T-helper 1 cell treated with Interleukin-12 subunit alpha and Interleukin-12 subunit beta and Interleukin-4 antibody, amounts not matched to agents 30 μg/mL and 1 μg/mL, for 36 hours (primary cell): ENCODE measurements around the gene IFITM2.
A peak's percentile ranks its signal among the peaks of the same experiment; 100 is the strongest.
"Not testable (repeated sequence)": the region's sequence is repeated elsewhere in the genome, so short reads cannot be mapped to it uniquely, and the experiment has no call there.

Source experiments
- H3K27ac Mint-ChIP-seq: one replicate; pipeline ENCODE4 v1.8.0; 2021; ENCODE audit warnings: mild to moderate bottlenecking, mixed read lengths
- H3K27me3 Mint-ChIP-seq: one replicate; pipeline ENCODE4 v1.8.0; 2021; ENCODE audit warnings: low read depth, mixed read lengths
- H3K36me3 Mint-ChIP-seq: one replicate; pipeline ENCODE4 v1.8.0; 2021; ENCODE audit warnings: low read depth, mixed read lengths
- H3K4me1 Mint-ChIP-seq: one replicate; pipeline ENCODE4 v1.8.0; 2021; ENCODE audit warnings: low read depth, mixed read lengths
- H3K4me3 Mint-ChIP-seq: one replicate; pipeline ENCODE4 v1.8.0; 2021; ENCODE audit warnings: mild to moderate bottlenecking, moderate library complexity, mixed read lengths
- H3K9me3 Mint-ChIP-seq: one replicate; pipeline ENCODE4 v1.8.0; 2021; ENCODE audit warnings: mixed read lengths

IFITM2 gene

DNA sequence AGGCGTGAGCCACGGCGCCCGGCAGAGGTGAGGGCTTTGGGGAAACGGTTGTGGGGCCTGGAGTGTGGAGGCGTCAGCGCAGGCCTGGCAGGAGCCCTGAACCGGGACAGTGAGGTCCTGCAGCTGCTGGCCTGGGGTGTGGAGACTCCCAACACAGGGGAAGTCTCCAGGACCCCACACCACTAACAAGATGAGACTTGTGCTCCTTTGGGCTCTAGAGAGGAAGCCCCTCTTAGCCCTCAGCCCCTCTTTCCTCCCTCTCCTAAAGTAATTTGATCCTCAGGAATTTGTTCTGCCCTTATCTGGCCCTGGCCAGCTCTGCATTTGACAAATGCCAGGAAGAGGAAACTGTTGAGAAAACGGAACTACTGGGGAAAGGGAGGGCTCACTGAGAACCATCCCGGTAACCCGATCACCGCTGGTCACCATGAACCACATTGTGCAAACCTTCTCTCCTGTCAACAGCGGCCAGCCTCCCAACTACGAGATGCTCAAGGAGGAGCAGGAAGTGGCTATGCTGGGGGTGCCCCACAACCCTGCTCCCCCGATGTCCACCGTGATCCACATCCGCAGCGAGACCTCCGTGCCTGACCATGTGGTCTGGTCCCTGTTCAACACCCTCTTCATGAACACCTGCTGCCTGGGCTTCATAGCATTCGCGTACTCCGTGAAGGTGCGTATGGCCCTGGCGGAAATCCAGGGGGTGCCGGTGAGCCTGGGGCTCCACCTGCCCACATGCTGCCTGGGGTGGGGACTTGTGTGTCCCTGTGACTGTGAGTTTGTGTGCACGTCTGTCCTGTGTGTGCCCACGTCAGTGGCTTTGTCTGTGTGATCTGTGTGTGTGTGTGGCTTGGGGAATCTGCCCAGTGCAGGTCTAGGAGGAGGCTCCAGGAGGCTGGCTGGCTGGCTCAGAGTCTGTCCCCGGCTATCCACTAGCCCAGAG, at the start of gene IFITM2:
Gene IFITM2, plus strand, starts transcription at position 51 of the 943 bp plus-strand sequence. Its CDS starts 377 bp downstream, at position 428.
- H3K4me1 Mint-ChIP-seq = peaks cover 37% of the 10 kb centered on the region
- H3K9me3 Mint-ChIP-seq, H3K27me3 Mint-ChIP-seq: not testable (repeated sequence)
- peak within 1 kb of the TSS; percentile 83 for H3K27ac Mint-ChIP-seq
- peaks cover 18% of the 10 kb centered on the region for H3K36me3 Mint-ChIP-seq
- peak within 1 kb of the TSS; percentile 88 for H3K4me3 Mint-ChIP-seq

DNA sequence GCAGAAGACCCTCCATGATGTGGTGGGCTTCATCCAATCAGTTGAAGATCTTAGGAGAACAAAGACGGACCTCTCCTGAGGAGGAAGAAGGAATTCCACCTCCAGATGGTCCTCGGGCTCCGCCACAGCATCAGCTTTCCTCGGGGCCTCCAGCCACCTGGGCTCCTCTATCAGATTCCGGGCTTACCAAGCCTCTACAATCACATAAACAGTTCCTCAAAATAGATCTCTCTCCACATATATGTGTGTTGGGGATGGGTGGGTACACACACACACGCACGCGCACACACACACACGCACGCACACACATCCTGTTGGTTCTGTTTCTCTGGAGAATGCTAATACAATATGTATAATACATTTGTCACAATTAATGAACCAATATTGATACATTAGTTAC, 48.2 kb upstream of the IFITM2 start:
- H3K4me3 Mint-ChIP-seq = no peak overlapping the region
- peaks cover 2% of the 10 kb centered on the region for H3K9me3 Mint-ChIP-seq
- H3K27me3 Mint-ChIP-seq = peaks cover 8% of the 10 kb centered on the region
- no peaks in the 10 kb centered on the region for H3K36me3 Mint-ChIP-seq
- peaks cover 2% of the 10 kb centered on the region for H3K4me1 Mint-ChIP-seq
- H3K27ac Mint-ChIP-seq = no peak overlapping the region

DNA sequence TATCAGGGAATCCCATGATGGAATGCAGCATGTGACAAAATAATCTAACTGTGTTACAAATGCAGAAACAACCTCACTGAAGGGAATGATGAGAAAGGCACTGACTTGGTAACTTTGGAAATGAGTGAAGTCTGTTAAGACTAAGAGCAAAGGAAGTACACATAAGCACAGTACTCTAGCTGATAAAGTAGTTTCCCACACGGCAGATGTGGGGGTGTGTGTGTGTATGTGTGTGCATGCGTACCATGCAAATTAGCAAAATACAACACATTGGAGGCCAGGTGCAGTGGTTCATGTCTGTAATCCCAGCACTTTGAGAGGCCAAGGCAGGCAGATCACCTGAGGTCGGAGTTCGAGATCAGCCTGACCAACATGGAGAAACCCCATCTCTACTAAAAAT, 46.0 kb upstream of the IFITM2 start:
- H3K36me3 Mint-ChIP-seq = no peaks in the 10 kb centered on the region
- H3K4me1 Mint-ChIP-seq = peaks cover 2% of the 10 kb centered on the region
- H3K9me3 Mint-ChIP-seq = peaks cover 2% of the 10 kb centered on the region
- no peak overlapping the region for H3K4me3 Mint-ChIP-seq
- H3K27ac Mint-ChIP-seq = no peak overlapping the region
- H3K27me3 Mint-ChIP-seq = peaks cover 8% of the 10 kb centered on the region

DNA sequence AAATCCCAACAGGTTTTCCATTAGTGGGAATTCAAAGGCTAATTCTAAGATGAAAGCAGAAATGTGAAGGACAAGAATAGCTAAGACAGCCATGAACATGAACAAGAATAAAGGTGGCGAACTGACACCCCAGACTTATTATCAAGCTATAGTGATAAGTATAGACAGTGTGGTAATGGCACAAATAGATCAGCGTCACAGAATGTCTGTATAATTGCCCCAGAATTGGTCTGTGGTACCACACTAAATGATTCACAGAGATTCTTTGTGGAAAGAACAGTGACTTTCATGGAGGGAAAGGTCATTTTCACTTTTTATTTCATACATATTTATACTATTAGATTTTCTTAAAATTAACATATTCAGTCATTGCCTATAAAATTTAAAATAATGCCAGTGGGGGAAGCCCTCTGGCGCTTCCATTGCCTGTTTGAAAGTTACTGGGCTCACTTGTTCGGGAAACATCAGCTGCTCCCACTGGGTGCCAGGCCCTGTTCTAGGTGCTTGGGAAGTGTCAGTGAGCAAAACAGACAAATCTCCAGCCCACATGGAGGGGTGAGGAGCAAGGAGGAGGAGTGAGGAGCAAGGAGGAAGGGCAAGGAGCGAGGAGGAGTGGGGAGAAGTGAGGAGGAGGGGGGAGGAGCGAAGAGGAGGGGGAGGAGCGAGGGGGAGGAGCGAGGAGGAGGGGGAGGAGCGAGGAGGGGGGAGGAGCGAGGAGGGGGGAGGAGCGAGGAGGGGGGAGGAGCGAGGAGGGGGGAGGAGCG, 40.8 kb upstream of the IFITM2 start:
- no peaks in the 10 kb centered on the region for H3K27me3 Mint-ChIP-seq
- peak overlapping the region; percentile 82 for H3K4me3 Mint-ChIP-seq
- peaks cover 30% of the 10 kb centered on the region for H3K4me1 Mint-ChIP-seq
- peak overlapping the region; percentile 84 for H3K27ac Mint-ChIP-seq
- peaks cover 4% of the 10 kb centered on the region for H3K36me3 Mint-ChIP-seq
- H3K9me3 Mint-ChIP-seq = peaks cover 2% of the 10 kb centered on the region

DNA sequence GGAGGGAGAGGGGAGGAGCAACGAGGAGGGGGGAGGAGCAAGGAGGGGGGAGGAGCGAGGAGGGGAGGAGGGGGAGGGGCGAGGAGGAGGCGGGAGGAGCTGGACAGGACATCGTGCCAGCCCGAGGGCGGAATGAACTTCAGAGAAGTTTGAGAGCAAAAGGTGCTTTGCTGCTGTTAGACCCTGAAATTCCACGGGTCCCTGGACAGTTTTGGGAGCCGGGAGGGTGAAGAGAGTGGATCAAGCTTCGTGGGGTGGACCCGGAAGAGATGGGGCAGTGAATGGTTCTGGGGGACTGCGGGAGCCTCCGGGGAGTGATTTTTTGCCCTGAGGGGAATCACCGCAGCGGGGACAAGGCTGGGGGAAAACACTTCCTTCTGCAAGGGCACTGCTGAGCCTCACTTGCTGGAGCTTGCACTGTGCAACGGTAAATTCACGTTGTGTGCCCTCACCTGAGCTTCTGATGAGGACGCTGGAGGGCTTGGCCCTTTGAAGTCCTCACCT, 40.1 kb upstream of the IFITM2 start:
- Mint-ChIP-seq H3K9me3 (no peaks in the 10 kb centered on the region), H3K27me3 (no peaks in the 10 kb centered on the region), H3K36me3 (peaks cover 5% of the 10 kb centered on the region), H3K4me3 (peak overlapping the region; percentile 95), H3K4me1 (peaks cover 28% of the 10 kb centered on the region), H3K27ac (peak overlapping the region; percentile 100)

DNA sequence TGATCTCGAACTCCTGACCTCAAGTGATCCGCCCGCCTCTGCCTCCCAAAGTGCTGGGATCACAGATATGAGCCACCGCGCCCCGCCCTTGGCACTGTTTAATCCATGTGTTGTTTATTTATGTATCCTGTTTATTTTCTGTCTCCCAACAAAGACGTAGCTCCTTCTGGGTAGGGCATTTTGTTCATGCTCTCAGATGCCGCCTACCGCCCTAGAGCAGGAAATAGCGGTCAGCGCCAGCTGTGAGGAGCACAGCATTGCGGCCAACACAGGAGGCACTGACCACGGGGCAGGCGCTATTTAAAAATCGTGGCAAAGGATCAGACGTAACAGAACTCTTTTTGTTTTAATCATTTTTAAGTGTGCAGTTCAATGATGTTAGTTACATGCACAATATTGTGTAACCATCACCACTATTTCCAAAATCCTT, 38.9 kb upstream of the IFITM2 start:
- H3K4me3 Mint-ChIP-seq = peak overlapping the region; percentile 95
- peaks cover 28% of the 10 kb centered on the region for H3K4me1 Mint-ChIP-seq
- not testable (repeated sequence) for H3K36me3 Mint-ChIP-seq, H3K27me3 Mint-ChIP-seq, H3K9me3 Mint-ChIP-seq
- H3K27ac Mint-ChIP-seq = peak overlapping the region; percentile 100

DNA sequence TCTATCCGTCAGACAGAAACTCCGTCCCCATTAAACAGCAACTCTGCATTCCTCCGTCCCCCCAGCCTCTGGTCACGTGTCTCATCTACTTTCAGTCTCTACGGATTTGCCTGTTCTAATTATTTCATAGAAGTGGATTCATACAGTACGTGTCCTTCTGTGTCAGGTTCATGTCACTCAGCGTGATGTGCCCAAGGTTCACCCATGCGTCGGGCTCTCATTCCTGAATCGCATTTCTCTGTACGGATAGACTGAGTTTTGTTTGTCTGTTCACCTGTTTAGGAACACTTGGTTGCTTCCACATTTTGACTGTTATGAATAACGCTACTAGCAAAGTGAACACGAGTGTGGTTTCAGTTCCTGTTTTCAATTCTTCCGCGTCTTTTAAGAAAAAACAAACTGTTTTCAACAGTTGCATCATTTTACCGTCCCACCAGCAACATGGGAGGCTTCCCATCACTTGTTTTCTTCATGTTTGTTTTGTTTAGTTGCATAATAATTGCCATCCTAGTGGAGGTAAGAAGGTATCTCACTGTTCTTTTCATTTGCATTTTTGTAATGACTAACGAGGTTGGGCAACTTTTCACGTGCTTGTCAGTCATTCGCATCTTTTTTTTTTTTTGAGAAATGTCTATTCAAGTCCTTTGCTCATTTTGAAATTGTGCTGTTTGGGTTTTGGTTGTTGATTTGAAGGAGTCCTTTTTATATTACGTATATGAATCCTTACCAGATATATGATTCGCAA, 38.3 kb upstream of the IFITM2 start:
- Mint-ChIP-seq H3K9me3 (no peaks in the 10 kb centered on the region), H3K36me3 (peaks cover 5% of the 10 kb centered on the region), H3K27me3 (no peaks in the 10 kb centered on the region), H3K27ac (peak overlapping the region; percentile 100), H3K4me1 (peaks cover 28% of the 10 kb centered on the region), H3K4me3 (peak overlapping the region; percentile 95)

DNA sequence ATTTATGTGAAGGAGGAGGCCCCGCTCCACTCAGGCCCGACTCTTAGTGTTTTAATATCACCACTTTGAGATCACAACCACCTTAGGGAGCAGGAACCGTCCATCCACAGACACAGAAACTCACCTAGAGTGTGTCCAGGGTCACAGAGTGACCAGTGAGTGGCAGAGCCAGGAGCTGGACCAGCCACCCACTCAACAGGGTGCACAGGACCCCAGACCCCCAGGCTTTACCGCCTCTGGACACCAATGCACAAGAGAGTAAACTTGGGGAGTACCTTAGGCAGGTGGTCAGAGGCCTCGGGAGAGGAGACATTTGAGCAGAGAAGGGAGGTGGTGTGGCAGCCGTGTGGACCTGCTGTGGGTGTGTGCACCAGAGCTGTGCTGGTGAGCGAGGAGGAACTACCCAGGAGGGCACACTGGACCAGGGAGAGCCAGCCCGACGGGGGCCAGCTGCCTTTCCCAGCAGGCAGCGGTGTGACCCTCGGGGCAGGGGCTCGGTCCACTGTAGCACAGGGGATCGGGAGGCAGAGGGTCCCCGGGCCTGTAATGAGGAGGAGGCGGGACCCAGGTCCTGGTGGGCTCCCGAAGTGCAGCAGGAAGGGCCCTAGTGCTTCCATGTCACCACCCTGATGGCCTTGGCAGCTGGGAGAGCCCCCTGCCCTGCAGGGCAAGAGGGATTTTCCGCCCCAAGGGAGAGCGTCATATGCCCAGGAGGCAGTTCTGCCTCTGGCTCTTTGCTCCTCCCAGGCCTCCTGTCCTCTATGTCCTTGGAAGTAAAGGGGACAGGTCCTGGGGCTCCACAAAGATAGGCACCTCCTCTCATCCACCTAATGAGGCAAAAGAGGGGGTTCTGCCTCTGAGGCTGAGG, 36.9 kb upstream of the IFITM2 start:
- peaks cover 28% of the 10 kb centered on the region for H3K4me1 Mint-ChIP-seq
- H3K27ac Mint-ChIP-seq = peak overlapping the region; percentile 50
- peaks cover 8% of the 10 kb centered on the region for H3K27me3 Mint-ChIP-seq
- no peak overlapping the region for H3K4me3 Mint-ChIP-seq
- H3K9me3 Mint-ChIP-seq = no peaks in the 10 kb centered on the region
- peaks cover 5% of the 10 kb centered on the region for H3K36me3 Mint-ChIP-seq

DNA sequence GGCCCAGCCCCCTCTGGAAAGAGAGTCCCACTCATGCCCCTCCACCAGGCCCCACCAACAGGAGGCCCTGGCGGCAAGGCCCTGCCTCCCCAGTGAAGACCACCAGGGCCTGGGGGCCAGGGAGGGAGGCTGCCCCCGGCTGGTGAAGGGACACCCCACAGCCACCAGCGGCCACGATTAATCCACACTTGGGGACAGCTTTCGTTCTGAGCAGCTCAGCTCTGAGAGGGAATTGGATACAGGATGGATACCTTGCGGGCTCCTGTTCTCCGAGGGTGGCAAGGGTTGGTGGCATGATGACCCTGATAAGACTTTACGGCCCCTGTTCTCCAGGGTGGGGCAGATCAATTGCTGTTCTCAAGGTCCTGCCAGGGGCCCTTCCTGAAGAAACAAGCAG, 36.3 kb upstream of the IFITM2 start:
- Mint-ChIP-seq H3K36me3 (peaks cover 8% of the 10 kb centered on the region), H3K9me3 (no peaks in the 10 kb centered on the region), H3K4me1 (peaks cover 28% of the 10 kb centered on the region), H3K27me3 (peaks cover 12% of the 10 kb centered on the region), H3K4me3 (no peak overlapping the region), H3K27ac (no peak overlapping the region)

DNA sequence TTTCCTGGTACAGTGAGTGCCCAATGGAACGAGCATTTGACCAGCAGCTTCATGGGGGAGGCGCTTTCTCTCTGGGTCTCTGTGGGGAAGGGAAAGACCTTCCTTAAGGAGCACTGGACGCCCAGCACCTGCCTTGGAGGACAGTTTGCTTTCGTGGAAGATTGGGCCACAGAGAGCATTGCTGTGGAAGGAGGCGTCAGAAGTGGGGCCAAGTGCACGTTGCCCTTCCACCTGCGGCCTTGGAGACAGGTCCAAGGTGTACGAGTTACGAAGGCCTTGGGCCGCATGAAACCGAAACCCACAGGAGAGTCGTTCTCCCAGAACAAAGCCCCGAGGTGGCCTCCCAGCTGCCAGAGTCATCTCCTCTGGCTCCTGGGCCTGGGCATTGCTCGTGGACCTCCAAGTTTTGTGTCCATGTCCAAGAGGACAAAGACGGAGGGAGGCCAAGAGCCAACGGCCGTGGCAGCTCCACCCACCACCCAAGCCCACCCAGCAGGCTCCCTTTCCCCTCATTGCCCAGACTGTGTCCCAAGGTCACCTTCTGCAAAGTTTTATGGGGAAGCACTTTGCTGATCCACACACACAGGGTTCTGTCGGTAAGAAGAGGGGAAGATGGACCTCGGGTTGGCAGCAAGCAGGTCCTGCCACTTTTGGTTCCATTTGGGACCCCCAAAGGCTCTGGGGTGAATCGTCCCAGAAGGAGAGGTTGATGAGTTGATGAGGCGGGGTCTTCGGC, 35.3 kb upstream of the IFITM2 start:
- no peak overlapping the region for H3K4me3 Mint-ChIP-seq
- H3K36me3 Mint-ChIP-seq = peaks cover 14% of the 10 kb centered on the region
- peaks cover 29% of the 10 kb centered on the region for H3K4me1 Mint-ChIP-seq
- H3K9me3 Mint-ChIP-seq = peaks cover 5% of the 10 kb centered on the region
- peak overlapping the region; percentile 16 for H3K27ac Mint-ChIP-seq
- peaks cover 19% of the 10 kb centered on the region for H3K27me3 Mint-ChIP-seq

DNA sequence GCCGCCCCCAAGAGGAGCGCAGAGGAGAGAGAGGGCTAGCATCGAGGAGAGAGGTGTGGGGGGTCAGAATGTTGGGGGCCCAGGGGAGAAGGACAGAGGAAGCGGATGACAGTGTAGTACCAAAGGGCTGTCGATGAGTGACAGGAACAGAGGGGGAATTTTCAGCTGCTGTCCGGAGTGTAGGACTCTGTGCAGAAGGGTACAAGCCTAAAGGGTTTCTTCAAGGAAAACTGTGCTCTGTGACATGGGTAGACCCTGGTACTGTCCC, 34.8 kb upstream of the IFITM2 start:
- Mint-ChIP-seq H3K36me3 (peaks cover 18% of the 10 kb centered on the region), H3K4me3 (no peak overlapping the region), H3K4me1 (peaks cover 30% of the 10 kb centered on the region), H3K27ac (no peak overlapping the region), H3K9me3 (peaks cover 5% of the 10 kb centered on the region), H3K27me3 (peaks cover 24% of the 10 kb centered on the region)

DNA sequence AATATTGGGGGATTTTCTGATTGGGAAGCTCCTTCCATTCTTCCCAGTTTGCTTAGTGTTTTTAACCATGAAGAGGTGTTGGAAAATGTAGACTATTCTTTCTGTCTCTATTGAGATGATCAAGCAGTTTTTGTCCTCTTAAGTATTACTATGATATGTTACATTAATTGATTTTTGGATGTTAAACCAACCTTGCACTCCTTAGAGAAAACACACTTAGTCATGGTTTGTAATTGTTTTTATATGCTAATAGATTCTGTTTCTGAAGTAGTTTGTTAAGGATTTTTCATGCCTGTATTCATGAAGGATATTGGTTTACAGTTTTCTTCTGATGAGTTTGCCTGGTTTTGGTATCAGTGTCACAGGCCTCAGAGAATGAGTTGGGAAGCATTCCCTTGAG, 31.4 kb upstream of the IFITM2 start:
- Mint-ChIP-seq H3K4me1 (peaks cover 20% of the 10 kb centered on the region), H3K27ac (no peak overlapping the region), H3K4me3 (no peak overlapping the region), H3K9me3 (peaks cover 5% of the 10 kb centered on the region), H3K27me3 (peaks cover 29% of the 10 kb centered on the region), H3K36me3 (peaks cover 24% of the 10 kb centered on the region)
